Measurements from ENCODE around the gene CSNK1G2. TPM values are rescaled to one million over a fixed set of nuclear protein-coding genes. Genes with fewer than 3 reads are reported as not detected.

CSNK1G2 gene
- total and polyA plus RNA-seq, 2 experiments from 2014 or later, result 56.8 to 82.5 TPM

DNA sequence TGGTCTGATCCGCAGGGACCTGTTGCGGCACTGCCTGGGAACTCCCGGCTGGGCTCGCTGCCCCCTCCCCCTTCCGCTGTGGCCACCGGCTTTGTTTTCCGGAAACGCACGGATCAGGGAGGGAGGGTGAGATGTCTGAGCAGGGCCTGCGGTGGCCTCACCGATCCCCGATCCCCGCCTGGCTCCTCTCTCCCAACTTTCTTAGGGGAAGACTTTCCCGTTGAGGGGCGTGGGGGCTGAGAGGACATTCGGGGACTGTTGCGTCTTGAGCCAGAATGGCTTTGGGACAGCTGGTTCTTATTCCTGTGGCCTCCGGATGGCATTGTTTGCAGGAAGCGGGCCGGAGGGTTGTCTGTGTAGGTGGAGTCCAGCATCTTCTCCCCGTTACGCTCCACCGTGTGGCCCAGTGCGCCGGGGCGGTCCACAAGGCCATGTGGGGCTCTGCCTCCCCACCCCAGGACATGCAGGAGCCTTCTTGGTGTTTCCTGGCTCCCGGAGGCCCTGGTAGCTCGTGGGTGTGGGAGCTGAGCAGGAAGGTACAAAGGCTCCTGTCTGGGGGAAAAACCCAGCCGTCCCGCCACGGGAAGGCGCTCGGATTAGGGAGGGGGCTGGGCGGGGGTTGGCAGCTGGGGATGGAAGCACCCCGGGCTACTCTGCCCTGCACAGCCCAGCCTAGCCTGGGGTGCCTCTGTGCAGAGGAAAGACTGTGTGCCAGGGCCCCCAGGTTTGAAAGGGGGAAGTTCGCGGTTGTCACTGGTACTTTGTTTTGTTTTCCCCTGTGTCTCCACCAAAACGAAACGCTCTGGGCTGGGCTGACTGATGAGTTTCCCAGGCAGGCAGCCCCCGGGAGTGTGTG lies 1.3 kb downstream of the CSNK1G2 start:
- peak overlapping the region; percentile 78 for H3K4me3 ChIP-seq
- H3K79me2 ChIP-seq, result peaks cover 58% of the 10 kb centered on the region
- H3K4me2 ChIP-seq, result peak overlapping the region; percentile 95
- peaks cover 23% of the 10 kb centered on the region for H3K4me1 ChIP-seq (ENCODE audit: insufficient read depth)
- H3K9me3 ChIP-seq (ENCODE audit: low read depth), result no peaks in the 10 kb centered on the region
- peak; percentile 87 for DNase-seq (ENCODE audit: low spot score)
- peak overlapping the region; percentile 11 for H2AFZ ChIP-seq
- no peaks in the 10 kb centered on the region for H3K27me3 ChIP-seq
- no peaks in the 10 kb centered on the region for H3K36me3 ChIP-seq (replicated peaks; ENCODE audit: insufficient read depth, low read depth)
- WGBS (ENCODE audit: low lambda C conversion rate, missing lambda C conversion rate), result 3% methylated on average over 33 of the region's 40 CpGs
- no peaks in the 10 kb centered on the region for H3K9me2 ChIP-seq (replicated peaks; ENCODE audit: insufficient read depth)
- peaks cover 46% of the 10 kb centered on the region for H4K20me1 ChIP-seq (ENCODE audit: insufficient read depth, poor library complexity, severe bottlenecking)
- H3K27ac ChIP-seq, result peak overlapping the region; percentile 98
- TF ChIP-seq, protein P1, sequence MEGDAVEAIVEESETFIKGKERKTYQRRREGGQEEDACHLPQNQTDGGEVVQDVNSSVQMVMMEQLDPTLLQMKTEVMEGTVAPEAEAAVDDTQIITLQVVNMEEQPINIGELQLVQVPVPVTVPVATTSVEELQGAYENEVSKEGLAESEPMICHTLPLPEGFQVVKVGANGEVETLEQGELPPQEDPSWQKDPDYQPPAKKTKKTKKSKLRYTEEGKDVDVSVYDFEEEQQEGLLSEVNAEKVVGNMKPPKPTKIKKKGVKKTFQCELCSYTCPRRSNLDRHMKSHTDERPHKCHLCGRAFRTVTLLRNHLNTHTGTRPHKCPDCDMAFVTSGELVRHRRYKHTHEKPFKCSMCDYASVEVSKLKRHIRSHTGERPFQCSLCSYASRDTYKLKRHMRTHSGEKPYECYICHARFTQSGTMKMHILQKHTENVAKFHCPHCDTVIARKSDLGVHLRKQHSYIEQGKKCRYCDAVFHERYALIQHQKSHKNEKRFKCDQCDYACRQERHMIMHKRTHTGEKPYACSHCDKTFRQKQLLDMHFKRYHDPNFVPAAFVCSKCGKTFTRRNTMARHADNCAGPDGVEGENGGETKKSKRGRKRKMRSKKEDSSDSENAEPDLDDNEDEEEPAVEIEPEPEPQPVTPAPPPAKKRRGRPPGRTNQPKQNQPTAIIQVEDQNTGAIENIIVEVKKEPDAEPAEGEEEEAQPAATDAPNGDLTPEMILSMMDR (IDR thresholded peaks at IDR 0.05; ENCODE audit: poor library complexity), result no peak
- TF ChIP-seq EZH2phosphoT487 (IDR thresholded peaks at IDR 0.05; ENCODE audit: low read depth, severe bottlenecking, unreplicated experiment), result no peak
- no peak for TF ChIP-seq EZH2 (IDR thresholded peaks at IDR 0.05; ENCODE audit: borderline replicate concordance)

DNA sequence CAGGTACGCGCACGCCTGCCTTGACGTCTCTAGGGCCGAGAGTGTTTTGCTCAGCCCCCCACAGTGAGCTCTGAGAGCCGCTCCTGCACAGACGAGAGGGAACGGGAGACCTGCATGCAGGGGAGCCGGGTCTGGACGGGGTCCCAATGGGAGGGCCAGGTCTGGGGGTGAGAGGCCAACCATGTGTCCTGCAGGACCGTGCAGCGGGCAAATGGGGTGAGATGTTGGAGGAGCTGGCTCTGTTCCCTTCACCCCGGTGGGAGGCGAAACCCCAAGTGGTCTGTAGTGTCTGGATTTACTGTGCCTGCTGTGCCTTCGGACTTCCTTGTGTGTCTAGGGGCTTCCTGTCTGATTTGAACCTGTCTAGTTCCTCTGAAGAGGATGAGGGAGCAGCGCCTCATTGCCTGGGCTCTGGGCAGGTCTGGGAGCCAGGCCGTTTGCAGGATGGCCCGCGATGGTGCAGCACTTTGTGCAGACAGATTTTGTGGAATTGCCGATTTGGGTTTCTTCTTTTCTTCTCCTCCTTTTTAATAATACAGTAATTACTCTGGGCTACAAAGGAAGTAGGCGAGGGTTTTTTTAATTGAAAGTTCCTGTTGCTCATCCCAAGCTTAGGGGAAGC lies 2.1 kb downstream of the CSNK1G2 start:
- Histone ChIP-seq H3K4me2 (peak overlapping the region; percentile 95), H3K9me2 (replicated peaks; ENCODE audit: insufficient read depth) (no peaks in the 10 kb centered on the region), H3K27me3 (no peaks in the 10 kb centered on the region), H3K79me2 (peaks cover 65% of the 10 kb centered on the region), H3K9me3 (ENCODE audit: low read depth) (no peaks in the 10 kb centered on the region), H3K4me1 (ENCODE audit: insufficient read depth) (peaks cover 23% of the 10 kb centered on the region), H3K36me3 (replicated peaks; ENCODE audit: insufficient read depth, low read depth) (no peaks in the 10 kb centered on the region), H4K20me1 (ENCODE audit: insufficient read depth, poor library complexity, severe bottlenecking) (peaks cover 53% of the 10 kb centered on the region), H2AFZ (no peak overlapping the region), H3K27ac (peak overlapping the region; percentile 98), H3K4me3 (peak overlapping the region; percentile 78)
- WGBS (ENCODE audit: low lambda C conversion rate, missing lambda C conversion rate), result 43% methylated on average over 21 of the region's 21 CpGs
- TF ChIP-seq, protein P1 (IDR thresholded peaks at IDR 0.05; ENCODE audit: poor library complexity), result no peak
- TF ChIP-seq EZH2 (IDR thresholded peaks at IDR 0.05; ENCODE audit: borderline replicate concordance), result no peak
- TF ChIP-seq EZH2phosphoT487 (IDR thresholded peaks at IDR 0.05; ENCODE audit: low read depth, severe bottlenecking, unreplicated experiment), result no peak
- DNase-seq (ENCODE audit: low spot score), result no peak

DNA sequence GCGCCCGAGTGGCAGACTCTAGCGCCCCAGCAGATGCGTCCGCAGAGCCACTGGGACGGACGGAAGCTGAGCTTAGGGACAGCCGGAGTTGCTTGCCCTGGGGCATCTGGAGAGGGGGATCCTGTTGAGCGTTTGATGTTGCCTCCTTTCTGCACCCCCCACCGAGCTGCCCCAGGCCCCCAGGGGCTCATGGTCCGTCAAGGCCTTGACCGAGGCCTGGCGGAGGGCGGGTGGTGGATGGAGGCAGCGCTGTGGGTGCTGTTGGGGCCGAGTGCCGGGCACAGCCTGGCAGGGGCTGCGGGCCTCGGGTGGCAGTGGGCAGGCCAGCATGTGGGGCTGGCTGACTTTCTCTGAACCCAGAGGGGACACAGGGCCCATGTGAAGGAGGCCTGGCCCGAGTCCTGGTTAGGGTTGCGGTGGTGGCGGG lies 2.7 kb downstream of the CSNK1G2 start:
- H3K9me2 ChIP-seq (replicated peaks; ENCODE audit: insufficient read depth), result no peaks in the 10 kb centered on the region
- H3K27me3 ChIP-seq, result no peaks in the 10 kb centered on the region
- no peak for TF ChIP-seq EZH2phosphoT487 (IDR thresholded peaks at IDR 0.05; ENCODE audit: low read depth, severe bottlenecking, unreplicated experiment)
- 95% methylated on average over 21 of the region's 22 CpGs for WGBS (ENCODE audit: low lambda C conversion rate, missing lambda C conversion rate)
- H3K9me3 ChIP-seq (ENCODE audit: low read depth), result no peaks in the 10 kb centered on the region
- H3K36me3 ChIP-seq (replicated peaks; ENCODE audit: insufficient read depth, low read depth), result no peaks in the 10 kb centered on the region
- peaks cover 54% of the 10 kb centered on the region for H4K20me1 ChIP-seq (ENCODE audit: insufficient read depth, poor library complexity, severe bottlenecking)
- H3K4me1 ChIP-seq (ENCODE audit: insufficient read depth), result peaks cover 23% of the 10 kb centered on the region
- H3K4me2 ChIP-seq, result peak overlapping the region; percentile 95
- peaks cover 70% of the 10 kb centered on the region for H3K79me2 ChIP-seq
- H3K4me3 ChIP-seq, result no peak overlapping the region
- no peak overlapping the region for H2AFZ ChIP-seq
- no peak for DNase-seq (ENCODE audit: low spot score)
- no peak overlapping the region for H3K27ac ChIP-seq

Measured in hepatocyte (in vitro differentiated cells).